ENCODE measurements around the gene RECK. TPM values are rescaled to one million over a fixed set of nuclear protein-coding genes. Genes with fewer than 3 reads are reported as not detected.
A peak's percentile ranks its signal among the peaks of the same experiment; 100 is the strongest.

Gene RECK
- total RNA-seq, 1 experiment from 2014 or later: 2.1 TPM

GRCh38 chr9:36040271-36040925 lies 3.7 kb downstream of the RECK start:
- peaks cover 19% of the 10 kb centered on the region for H3K4me1 ChIP-seq (replicated peaks; ENCODE audit: insufficient read depth)
- no peak overlapping the region for H3K4me3 ChIP-seq
- H3K4me2 ChIP-seq: peak overlapping the region; percentile 44
- no TSS peak for BruUV-seq (replicated peaks)
- peaks cover 10% of the 10 kb centered on the region; the same call in 1 of the 2 replicates for H3F3A ChIP-seq (ENCODE audit: insufficient read depth, low read depth)
- H3K9me3 ChIP-seq (ENCODE audit: insufficient read depth, low read depth): no peaks in the 10 kb centered on the region
- intact Hi-C loops (cut with micrococcal nuclease; ENCODE audit: unreplicated experiment): loop anchor here (10.0 kb wide), 1 partner anchor 54 kb away; no protein-coding TSS in a partner anchor
- no peaks in the 10 kb centered on the region for H3K9me2 ChIP-seq (ENCODE audit: insufficient read depth)
- no peaks in the 10 kb centered on the region for H3K79me2 ChIP-seq (ENCODE audit: low read depth)
- peak in 1 of 2 experiments; percentile 44 for DNase-seq
- H3K36me3 ChIP-seq (ENCODE audit: low read depth): no peaks in the 10 kb centered on the region
- no peaks in the 10 kb centered on the region for H3K27me3 ChIP-seq (ENCODE audit: insufficient read depth, low read depth)
- no peak overlapping the region; the same call in 1 of the 2 replicates for H3K27ac ChIP-seq
- CTCF ChIA-PET: no interaction called here
- TF ChIP-seq CTCF (conservative IDR thresholded peaks at IDR 0.05) (no peak), EZH2 (IDR thresholded peaks at IDR 0.05; ENCODE audit: low read depth) (no peak)
- POLR2A ChIA-PET (ENCODE audit: unreplicated experiment): no interaction called here
- H4K20me1 ChIP-seq (ENCODE audit: insufficient read depth): no peaks in the 10 kb centered on the region
- 0 out of 2 replicates have a peak overlapping the region, but pooled peaks have one; percentile 62 for H2AFZ ChIP-seq

DNA sequence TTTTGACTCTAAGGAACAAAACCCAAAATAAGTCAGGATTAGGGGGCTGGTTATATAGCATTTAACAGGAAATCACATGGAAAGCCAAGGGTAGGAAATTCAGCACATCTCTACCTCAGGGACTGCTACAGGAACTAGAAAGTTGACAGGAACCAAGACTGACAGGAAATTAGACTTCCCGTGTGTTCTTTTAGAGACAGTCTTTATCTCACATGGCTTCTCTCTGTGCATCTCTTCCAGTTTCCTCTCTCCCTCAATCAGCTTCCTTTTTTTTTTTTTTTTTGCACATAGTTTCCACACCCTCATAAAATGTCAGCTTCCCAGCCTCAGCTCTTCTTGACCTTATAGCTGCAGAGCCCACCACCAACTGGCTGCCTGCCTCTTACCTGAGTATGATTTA lies 4.8 kb downstream of the RECK start:
- Histone ChIP-seq H3K79me2 (ENCODE audit: low read depth) (no peaks in the 10 kb centered on the region), H3K4me3 (no peak overlapping the region), H3K27ac (no peak overlapping the region), H3K4me1 (replicated peaks; ENCODE audit: insufficient read depth) (peaks cover 19% of the 10 kb centered on the region), H3K4me2 (no peak overlapping the region), H3K9me3 (ENCODE audit: insufficient read depth, low read depth) (no peaks in the 10 kb centered on the region), H3K36me3 (ENCODE audit: low read depth) (no peaks in the 10 kb centered on the region), H3K27me3 (ENCODE audit: insufficient read depth, low read depth) (no peaks in the 10 kb centered on the region), H2AFZ (no peak overlapping the region), H3F3A (ENCODE audit: insufficient read depth, low read depth) (peaks cover 10% of the 10 kb centered on the region; the same call in 1 of the 2 replicates), H3K9me2 (ENCODE audit: insufficient read depth) (no peaks in the 10 kb centered on the region), H4K20me1 (ENCODE audit: insufficient read depth) (no peaks in the 10 kb centered on the region)
- no peak for TF ChIP-seq EZH2 (IDR thresholded peaks at IDR 0.05; ENCODE audit: low read depth)
- no peak for TF ChIP-seq CTCF (conservative IDR thresholded peaks at IDR 0.05)
- DNase-seq: no peak
- intact Hi-C loops (cut with micrococcal nuclease; ENCODE audit: unreplicated experiment): loop anchor here (10.0 kb wide), 1 partner anchor 53 kb away; no protein-coding TSS in a partner anchor
- CTCF ChIA-PET: no interaction called here
- BruUV-seq (replicated peaks): no TSS peak
- POLR2A ChIA-PET (ENCODE audit: unreplicated experiment): interaction anchor here (0.5 kb wide), 1 partner anchor 229 kb away, joined by 3 read pairs; no protein-coding TSS in a partner anchor

DNA sequence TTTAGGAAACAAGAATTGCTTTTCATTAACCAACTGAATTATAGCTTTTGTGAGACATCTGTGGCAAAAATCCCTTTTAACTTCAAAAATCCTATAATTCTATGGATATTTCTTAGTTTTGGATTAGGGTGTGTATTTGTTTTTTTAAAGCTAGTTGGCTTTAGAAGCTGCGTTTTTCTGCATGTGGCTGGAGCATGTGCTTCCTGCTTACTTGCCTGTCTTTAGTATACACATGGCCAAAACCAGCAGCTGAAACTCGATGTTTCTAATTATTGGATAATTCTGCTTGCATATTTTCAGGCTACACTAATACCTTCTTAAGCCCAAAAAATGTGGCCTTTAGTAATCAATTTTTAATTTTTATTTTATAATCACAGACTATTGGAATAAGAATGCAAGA lies 8.9 kb downstream of the RECK start:
- Histone ChIP-seq H3K27me3 (ENCODE audit: insufficient read depth, low read depth) (no peaks in the 10 kb centered on the region), H3K4me3 (no peak overlapping the region), H3K4me2 (no peak overlapping the region), H2AFZ (no peak overlapping the region), H3K4me1 (replicated peaks; ENCODE audit: insufficient read depth) (peaks cover 6% of the 10 kb centered on the region; the same call in 1 of the 2 replicates), H3K79me2 (ENCODE audit: low read depth) (no peaks in the 10 kb centered on the region), H3F3A (ENCODE audit: insufficient read depth, low read depth) (peaks cover 3% of the 10 kb centered on the region; the same call in 1 of the 2 replicates), H4K20me1 (ENCODE audit: insufficient read depth) (no peaks in the 10 kb centered on the region), H3K9me2 (ENCODE audit: insufficient read depth) (no peaks in the 10 kb centered on the region), H3K36me3 (ENCODE audit: low read depth) (no peaks in the 10 kb centered on the region), H3K27ac (no peak overlapping the region), H3K9me3 (ENCODE audit: insufficient read depth, low read depth) (no peaks in the 10 kb centered on the region)
- intact Hi-C loops (cut with micrococcal nuclease; ENCODE audit: unreplicated experiment): loop anchor here (10.0 kb wide), 1 partner anchor 49 kb away; no protein-coding TSS in a partner anchor
- ChIA-PET CTCF (no interaction called here), POLR2A (ENCODE audit: unreplicated experiment) (no interaction called here)
- TF ChIP-seq EZH2 (IDR thresholded peaks at IDR 0.05; ENCODE audit: low read depth) (no peak), CTCF (conservative IDR thresholded peaks at IDR 0.05) (no peak)
- BruUV-seq (replicated peaks): no TSS peak
- DNase-seq: no peak

All from PC-9 (cell line).